GM23338 (cell line): Measurements from ENCODE around the gene OVCH1. TPM values are rescaled to one million over a fixed set of nuclear protein-coding genes. Genes with fewer than 3 reads are reported as not detected.

ENCODE experiments used
- ATAC-seq: fragments of 200-7000 bp; cut with Tn5 transposase; 3 replicates; pipeline ENCODE4 v1.9.1; 2020
- DNase-seq: peaks from one replicate; pipeline ENCODE4 v3.0.0-alpha.2; 2015; ENCODE audit warnings: low spot score
- H2AFZ ChIP-seq: fragments of 200-600 bp; sonication (generic); 2 replicates; pipeline ENCODE4 v1.8.0; 2016; ENCODE audit warnings: antibody characterized with exemption, mild to moderate bottlenecking, moderate library complexity
- H3F3A ChIP-seq: fragments of 200-600 bp; sonication (generic); replicated peaks from 2 replicates; pipeline ENCODE4 v1.8.0; 2017; ENCODE audit warnings: antibody characterized with exemption, mixed run types, low read depth
- H3K27ac ChIP-seq: fragments of 200-600 bp; sonication (generic); 2 replicates; pipeline ENCODE4 v1.6.1; 2016; ENCODE audit warnings: low read depth
- H3K27me3 ChIP-seq: fragments of 200-600 bp; sonication (generic); 2 replicates; pipeline ENCODE4 v1.8.0; 2016; ENCODE audit warnings: mild to moderate bottlenecking, mixed run types, moderate library complexity; ENCODE audit not compliant: insufficient read depth
- H3K36me3 ChIP-seq: fragments of 200-600 bp; sonication (generic); 2 replicates; pipeline ENCODE4 v1.8.0; 2016; ENCODE audit warnings: mild to moderate bottlenecking; ENCODE audit not compliant: insufficient read depth
- H3K4me1 ChIP-seq: fragments of 200-600 bp; sonication (generic); 2 replicates; pipeline ENCODE4 v1.8.0; 2016; ENCODE audit warnings: mild to moderate bottlenecking, moderate library complexity; ENCODE audit not compliant: insufficient read depth
- H3K4me2 ChIP-seq: fragments of 200-600 bp; sonication (generic); 2 replicates; pipeline ENCODE4 v1.7.1; 2017; ENCODE audit warnings: mixed run types
- H3K4me3 ChIP-seq: fragments of 200-600 bp; sonication (generic); 2 replicates; pipeline ENCODE4 v1.6.1; 2016; ENCODE audit warnings: mixed run types
- H3K79me2 ChIP-seq: fragments of 200-600 bp; sonication (generic); replicated peaks from 2 replicates; pipeline ENCODE4 v1.8.0; 2017; ENCODE audit warnings: mild to moderate bottlenecking; ENCODE audit not compliant: insufficient read depth
- H3K9me2 ChIP-seq: fragments of 200-600 bp; sonication (generic); 2 replicates; pipeline ENCODE4 v1.8.0; 2017; ENCODE audit not compliant: insufficient read depth
- H4K20me1 ChIP-seq: fragments of 200-600 bp; sonication (generic); replicated peaks from 2 replicates; pipeline ENCODE4 v1.8.0; 2017; ENCODE audit warnings: mild to moderate bottlenecking; ENCODE audit not compliant: insufficient read depth
- H3K27ac Mint-ChIP-seq: 2 replicates; pipeline ENCODE4 v1.8.0; 2020; ENCODE audit warnings: inconsistent platforms, mild to moderate bottlenecking, moderate library complexity, mixed read lengths
- H3K27me3 Mint-ChIP-seq: 3 replicates; pipeline ENCODE4 v1.8.0; 2022; ENCODE audit warnings: low read depth, mild to moderate bottlenecking, moderate library complexity, mixed read lengths, inconsistent platforms; ENCODE audit not compliant: insufficient read depth, poor library complexity
- H3K36me3 Mint-ChIP-seq: 3 replicates; pipeline ENCODE4 v1.8.0; 2021; ENCODE audit warnings: low read depth, mild to moderate bottlenecking, inconsistent platforms, moderate library complexity, mixed read lengths
- H3K4me1 Mint-ChIP-seq: 3 replicates; pipeline ENCODE4 v1.8.0; 2020; ENCODE audit warnings: mild to moderate bottlenecking, inconsistent platforms, mixed read lengths
- H3K4me3 Mint-ChIP-seq: 3 replicates; pipeline ENCODE4 v1.8.0; 2021; ENCODE audit warnings: moderate library complexity, mild to moderate bottlenecking, inconsistent platforms, mixed read lengths
- H3K9me3 Mint-ChIP-seq: 3 replicates; pipeline ENCODE4 v1.8.0; 2020; ENCODE audit warnings: moderate library complexity, mild to moderate bottlenecking, inconsistent platforms, mixed read lengths
- CREB1 ChIP-seq: fragments of 250-450 bp; sonication (Bioruptor Pico); IDR thresholded peaks from 2 replicates; pipeline ENCODE4 v1.5.0; 2020; ENCODE audit warnings: low read depth, mild to moderate bottlenecking, moderate library complexity
- EZH2 ChIP-seq: fragments of 200-600 bp; sonication (generic); IDR thresholded peaks from one replicate; pipeline ENCODE4 v1.8.0; 2017; ENCODE audit warnings: antibody characterized with exemption, mild to moderate bottlenecking, low read depth; ENCODE audit not compliant: unreplicated experiment
- EZH2phosphoT487 ChIP-seq: fragments of 200-600 bp; sonication (generic); IDR thresholded peaks from one replicate; pipeline ENCODE4 v1.8.1; 2018; ENCODE audit warnings: antibody characterized with exemption; ENCODE audit not compliant: unreplicated experiment
- POLR2AphosphoS5 ChIP-seq: IDR thresholded peaks from 2 replicates; pipeline ENCODE4 v1.6.1; 2016; ENCODE audit warnings: antibody characterized with exemption, low read depth
- ZNF114 ChIP-seq: fragments of 250-450 bp; sonication (Bioruptor Pico); IDR thresholded peaks from 2 replicates; pipeline ENCODE4 v1.5.0; 2020; ENCODE audit warnings: mild to moderate bottlenecking, moderate library complexity
- polyA plus RNA-seq: library from polyadenylated mRNA; unstranded; fragments of >200 nt; fragmentation: Nextera tagmentation; extraction: Ambion mirVana; gene quantifications from 2 replicates; pipeline ENCODE4 v1.2.1, GENCODE V29; 2016
- total RNA-seq: library from RNA; depleted of rRNA; stranded (reverse); fragments of >200 nt; shearing (Covaris generic); gene quantifications from 2 replicates; pipeline ENCODE4 v1.2.3, GENCODE V29; 2014
- TF ChIP-seq, protein P1 (sequence below), 2 experiments: fragments of 200-600 bp in 1 of 2; sonication (generic) in 1 of 2; conservative IDR thresholded peaks; 2 replicates each; pipeline versions ENCODE4 v1.5.1 to v1.6.1; 2016 to 2017; ENCODE audit warnings: antibody characterized with exemption in 2 of 2, low read depth in 2 of 2, mild to moderate bottlenecking in 2 of 2, moderate library complexity in 1 of 2
- TF ChIP-seq, protein P2 (sequence below): IDR thresholded peaks from 2 replicates; pipeline ENCODE4 v1.6.1; 2016; ENCODE audit warnings: antibody characterized with exemption

Gene OVCH1
- total and polyA plus RNA-seq, 2 experiments from 2014 or later: not detected

- TF ChIP-seq, protein P1, sequence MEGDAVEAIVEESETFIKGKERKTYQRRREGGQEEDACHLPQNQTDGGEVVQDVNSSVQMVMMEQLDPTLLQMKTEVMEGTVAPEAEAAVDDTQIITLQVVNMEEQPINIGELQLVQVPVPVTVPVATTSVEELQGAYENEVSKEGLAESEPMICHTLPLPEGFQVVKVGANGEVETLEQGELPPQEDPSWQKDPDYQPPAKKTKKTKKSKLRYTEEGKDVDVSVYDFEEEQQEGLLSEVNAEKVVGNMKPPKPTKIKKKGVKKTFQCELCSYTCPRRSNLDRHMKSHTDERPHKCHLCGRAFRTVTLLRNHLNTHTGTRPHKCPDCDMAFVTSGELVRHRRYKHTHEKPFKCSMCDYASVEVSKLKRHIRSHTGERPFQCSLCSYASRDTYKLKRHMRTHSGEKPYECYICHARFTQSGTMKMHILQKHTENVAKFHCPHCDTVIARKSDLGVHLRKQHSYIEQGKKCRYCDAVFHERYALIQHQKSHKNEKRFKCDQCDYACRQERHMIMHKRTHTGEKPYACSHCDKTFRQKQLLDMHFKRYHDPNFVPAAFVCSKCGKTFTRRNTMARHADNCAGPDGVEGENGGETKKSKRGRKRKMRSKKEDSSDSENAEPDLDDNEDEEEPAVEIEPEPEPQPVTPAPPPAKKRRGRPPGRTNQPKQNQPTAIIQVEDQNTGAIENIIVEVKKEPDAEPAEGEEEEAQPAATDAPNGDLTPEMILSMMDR (conservative IDR thresholded peaks at IDR 0.05; ENCODE audit: low read depth in 2 of 2): no peak
These were observed 49.7 kb upstream of the OVCH1 start (continued) for GRCh38 chr12:29547151-29547632.

DNA sequence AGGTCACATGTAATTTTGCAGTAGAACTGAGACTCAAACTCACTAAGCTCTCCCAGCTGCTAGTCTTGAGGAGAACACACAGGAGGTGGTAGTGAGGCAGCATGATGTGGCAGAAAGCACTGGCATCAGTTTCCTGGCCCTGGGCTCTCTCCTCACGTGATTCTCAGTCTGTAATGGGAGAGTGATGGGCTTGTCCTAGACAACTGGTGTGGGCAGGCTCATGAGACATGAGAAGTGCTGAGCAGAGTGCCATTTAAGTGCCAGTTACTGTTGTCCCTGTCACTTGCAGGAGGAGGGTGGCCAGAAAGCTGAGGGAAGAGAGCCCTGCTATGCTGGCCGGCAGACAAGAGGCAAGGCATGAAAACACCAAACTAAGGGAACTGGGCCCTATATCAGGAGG lies 48.5 kb upstream of the OVCH1 start:
- Histone ChIP-seq H3K4me1 (peaks cover 13% of the 10 kb centered on the region), H3K36me3 (no peaks in the 10 kb centered on the region), H3K4me3 (no peak overlapping the region), H4K20me1 (no peaks in the 10 kb centered on the region), H3K4me2 (no peak overlapping the region), H3F3A (no peaks in the 10 kb centered on the region), H3K9me2 (no peaks in the 10 kb centered on the region), H2AFZ (no peak overlapping the region), H3K27me3 (no peaks in the 10 kb centered on the region), H3K27ac (no peak overlapping the region), H3K79me2 (no peaks in the 10 kb centered on the region)
- no peaks in the 10 kb centered on the region for H3K9me3 Mint-ChIP-seq
- H3K36me3 Mint-ChIP-seq: peaks cover 10% of the 10 kb centered on the region; the same call in 2 of the 3 replicates
- ATAC-seq (peak; percentile 40), DNase-seq (peak; percentile 21)
- TF ChIP-seq, protein P1 (conservative IDR thresholded peaks at IDR 0.05; ENCODE audit: low read depth in 2 of 2): peak in 1 of 2 experiments; percentile 37; a peak in 2 of 4 replicates
- TF ChIP-seq EZH2phosphoT487: no peak
- no peak overlapping the region; the same call in none of the 2 replicates for H3K27ac Mint-ChIP-seq
- no peak overlapping the region for H3K4me3 Mint-ChIP-seq
- peaks cover 5% of the 10 kb centered on the region for H3K27me3 Mint-ChIP-seq
- peaks cover 31% of the 10 kb centered on the region for H3K4me1 Mint-ChIP-seq

DNA sequence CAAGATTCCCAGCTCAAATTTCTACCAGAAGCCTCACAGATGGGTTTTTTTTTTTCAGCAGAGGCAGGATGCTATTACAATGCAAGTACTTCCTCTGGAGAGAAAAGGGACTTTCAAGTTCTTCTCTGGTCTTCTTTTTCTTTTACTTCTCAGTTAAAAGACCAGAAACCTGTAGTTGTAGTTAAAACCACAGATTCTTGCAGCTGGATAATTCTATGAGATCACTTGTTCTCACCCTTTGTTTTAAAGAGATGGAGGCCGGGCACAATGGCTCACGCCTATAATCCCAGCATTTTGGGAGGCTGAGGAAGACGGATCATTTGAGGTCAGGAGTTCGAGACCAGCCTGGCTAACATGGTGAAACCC lies 47.6 kb upstream of the OVCH1 start:
- Mint-ChIP-seq H3K27ac (no peak overlapping the region), H3K27me3 (peaks cover 5% of the 10 kb centered on the region), H3K9me3 (no peaks in the 10 kb centered on the region), H3K4me1 (peaks cover 31% of the 10 kb centered on the region), H3K36me3 (peaks cover 10% of the 10 kb centered on the region; the same call in 2 of the 3 replicates), H3K4me3 (no peak overlapping the region)
- Histone ChIP-seq H3K4me1 (peaks cover 13% of the 10 kb centered on the region), H3K27ac (peak overlapping the region; percentile 63; the same call in 1 of the 2 replicates), H3K4me2 (no peak overlapping the region), H3F3A (no peaks in the 10 kb centered on the region), H3K27me3 (no peaks in the 10 kb centered on the region), H3K9me2 (no peaks in the 10 kb centered on the region), H2AFZ (no peak overlapping the region), H3K36me3 (no peaks in the 10 kb centered on the region), H4K20me1 (no peaks in the 10 kb centered on the region), H3K4me3 (no peak overlapping the region), H3K79me2 (no peaks in the 10 kb centered on the region)
- TF ChIP-seq, protein P2, sequence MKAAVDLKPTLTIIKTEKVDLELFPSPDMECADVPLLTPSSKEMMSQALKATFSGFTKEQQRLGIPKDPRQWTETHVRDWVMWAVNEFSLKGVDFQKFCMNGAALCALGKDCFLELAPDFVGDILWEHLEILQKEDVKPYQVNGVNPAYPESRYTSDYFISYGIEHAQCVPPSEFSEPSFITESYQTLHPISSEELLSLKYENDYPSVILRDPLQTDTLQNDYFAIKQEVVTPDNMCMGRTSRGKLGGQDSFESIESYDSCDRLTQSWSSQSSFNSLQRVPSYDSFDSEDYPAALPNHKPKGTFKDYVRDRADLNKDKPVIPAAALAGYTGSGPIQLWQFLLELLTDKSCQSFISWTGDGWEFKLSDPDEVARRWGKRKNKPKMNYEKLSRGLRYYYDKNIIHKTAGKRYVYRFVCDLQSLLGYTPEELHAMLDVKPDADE: no peak
- TF ChIP-seq EZH2phosphoT487 (no peak), EZH2 (no peak), CREB1 (no peak), POLR2AphosphoS5 (no peak), ZNF114 (CRISPR knock-in tag) (no peak)
- ATAC-seq: no peak
- no peak for DNase-seq
